GM12878 (cell line): ENCODE data around the gene C22orf42. TPM values are rescaled to one million over a fixed set of nuclear protein-coding genes. Genes with fewer than 3 reads are reported as not detected.

Experiments used
- ATAC-seq: fragments of 200-7000 bp; cut with Tn5 transposase; 3 replicates; pipeline ENCODE4 v1.9.1; 2020; ENCODE audit warnings: mild to moderate bottlenecking, moderate library complexity
- BruUV-seq: library from RNA; stranded (reverse); fragments of 400-500 nt; replicated peaks from 2 replicates; lab custom pipeline; 2021; lab: Mats Ljungman, UMichigan
- CTCF ChIA-PET: fragments of 300-600 bp; sonication (Branson Sonifier 250); formaldehyde crosslinking; extraction: SDS; loops from one replicate; lab custom pipeline; 2021; ENCODE audit warnings: inconsistent platforms; lab: Yijun Ruan, JAX
- POLR2A ChIA-PET: fragments of 350-600 bp; formaldehyde crosslinking; extraction: SDS; loops from one replicate; lab custom pipeline; 2021; ENCODE audit warnings: inconsistent platforms; lab: Charles Lee
- RAD21 ChIA-PET: fragments of 300-600 bp; sonication (Branson Sonifier 250); formaldehyde crosslinking; loops from one replicate; lab custom pipeline; 2023; ENCODE audit warnings: antibody characterized with exemption; ENCODE audit not compliant: unreplicated experiment; lab: Charles Lee
- SMC1A ChIA-PET: fragments of 300-600 bp; sonication (Branson Sonifier 250); formaldehyde crosslinking; loops from one replicate; lab custom pipeline; 2023; ENCODE audit not compliant: unreplicated experiment, uncharacterized antibody; lab: Charles Lee
- DNase-seq: peaks from one replicate; pipeline ENCODE4 v3.0.0-alpha.2; 2011; ENCODE audit warnings: low read depth, low spot score
- FAIRE-seq: peaks from 3 replicates; lab custom pipeline; 2011; peaks lifted over from hg19 to GRCh38; lab: Jason Lieb, UNC
- H2AFZ ChIP-seq: 2 replicates; pipeline ENCODE4 v1.6.0; 2011; ENCODE audit warnings: low read depth, low read length, control low read depth; ENCODE audit not compliant: control insufficient read depth
- H3K27ac ChIP-seq: 2 replicates; pipeline ENCODE4 v1.5.1; 2011; ENCODE audit warnings: control low read depth; ENCODE audit not compliant: control insufficient read depth, insufficient read depth
- H3K27me3 ChIP-seq, 2 experiments: replicated peaks in 1 of 2; 2 replicates each; pipeline versions ENCODE4 v1.6.0 to v1.6.1; 2011; ENCODE audit warnings: low read length in 1 of 2; ENCODE audit not compliant: control insufficient read depth in 2 of 2, insufficient read depth in 2 of 2
- H3K36me3 ChIP-seq, 2 experiments: 2 replicates each; pipeline ENCODE4 v1.5.1; 2011; ENCODE audit warnings: low read length in 1 of 2; ENCODE audit not compliant: control insufficient read depth in 2 of 2, insufficient read depth in 2 of 2
- H3K4me1 ChIP-seq: 2 replicates; pipeline ENCODE4 v1.6.1; 2011; ENCODE audit warnings: mild to moderate bottlenecking, low read length, moderate library complexity, mixed read lengths; ENCODE audit not compliant: control insufficient read depth, insufficient read depth
- H3K4me2 ChIP-seq: 2 replicates; pipeline ENCODE4 v1.6.0; 2011; ENCODE audit warnings: control low read depth; ENCODE audit not compliant: control insufficient read depth, insufficient read depth
- H3K4me3 ChIP-seq: fragments of 200-600 bp; sonication (generic); 2 replicates; pipeline ENCODE4 v1.5.1; 2016
- H3K79me2 ChIP-seq: 2 replicates; pipeline ENCODE4 v1.6.0; 2011; ENCODE audit warnings: low read length; ENCODE audit not compliant: control insufficient read depth, insufficient read depth
- H3K9ac ChIP-seq: 2 replicates; pipeline ENCODE4 v1.8.0; 2011; ENCODE audit warnings: low read length, control low read depth, mixed read lengths; ENCODE audit not compliant: control insufficient read depth, insufficient read depth
- H3K9me3 ChIP-seq: replicated peaks from 3 replicates; pipeline ENCODE4 v1.5.1; 2011; ENCODE audit warnings: mild to moderate bottlenecking, low read length; ENCODE audit not compliant: control insufficient read depth, insufficient read depth
- H4K20me1 ChIP-seq: 2 replicates; pipeline ENCODE4 v1.6.0; 2011; ENCODE audit not compliant: control insufficient read depth, insufficient read depth
- HCFC1 ChIP-seq: fragments of 150-350 bp; IDR thresholded peaks from 2 replicates; pipeline ENCODE4 v1.6.1; 2014; ENCODE audit warnings: low read length
- IRF5 ChIP-seq: fragments of 450-650 bp; IDR thresholded peaks from 2 replicates; pipeline ENCODE4 v1.6.1; 2017; ENCODE audit warnings: borderline replicate concordance
- WGBS: methylation state at CpG from one replicate; pipeline ENCODE4 v1.1.6; 2016; ENCODE audit warnings: low lambda C conversion rate; ENCODE audit not compliant: insufficient replicate concordance, insufficient coverage; ENCODE audit errors: missing lambda C conversion rate; 5-methylcytosine and 5-hydroxymethylcytosine counted together
- in situ Hi-C: fragments of 300-500 bp; cut with MboI; formaldehyde crosslinking; loops from 9 replicates; pipeline ENCODE4 v1.14.3; 2018; ENCODE audit warnings: mixed read lengths
- intact Hi-C: fragments of 100-400 bp; cut with micrococcal nuclease; formaldehyde crosslinking; loops from one replicate; pipeline ENCODE4 v1.14.2; 2022; ENCODE audit not compliant: unreplicated experiment
- polyA plus RNA-seq, 11 experiments: library from polyadenylated mRNA; depleted of rRNA in 4 of 11; unstranded in 6 of 11; stranded (reverse) in 5 of 11; fragments of >200 nt; fragmentation: Nextera tagmentation in 4 of 11; fragmentation: Illumina TruSeq in 1 of 11; extraction: Ambion mirVana in 4 of 11; extraction: Trizol in 1 of 11; gene quantifications; 1 replicate in 1 of 11; 2 replicates in 10 of 11; pipeline versions ENCODE4 v1.2.1 to v1.2.3, GENCODE V29; 2011 to 2016; ENCODE audit warnings: inconsistent platforms in 2 of 11, missing spikeins in 2 of 11, low read depth in 1 of 11
- total RNA-seq, 4 experiments: library from RNA; depleted of rRNA in 3 of 4; stranded (reverse); fragments of >200 nt in 3 of 4; fragmentation: Illumina TruSeq in 1 of 4; extraction: Trizol in 1 of 4; gene quantifications; 2 replicates each; pipeline versions ENCODE4 v1.2.1 to v1.2.3, GENCODE V29; 2013 to 2021

Gene C22orf42
- total and polyA plus RNA-seq, 10 of the 15 experiments (the other 5 are each of a cell fraction or from before 2014, with no cell fraction given) = not detected

GRCh38 chr22:32205974-32206773, 47.1 kb upstream of the C22orf42 start:
- ChIA-PET POLR2A (no interaction called here), SMC1A (no interaction called here), RAD21 (no interaction called here), CTCF (no interaction called here)
- TF ChIP-seq HCFC1 = no peak
- no peak for TF ChIP-seq IRF5
- FAIRE-seq (no peak), ATAC-seq (no peak), DNase-seq (no peak)
- no peaks in the 10 kb centered on the region for H3K4me1 ChIP-seq
- no peak overlapping the region for H3K27ac ChIP-seq
- no peaks in the 10 kb centered on the region for H3K79me2 ChIP-seq
- no peak overlapping the region for H3K4me3 ChIP-seq
- no peak overlapping the region for H2AFZ ChIP-seq
- WGBS = 37% methylated on average over 24 of the region's 30 CpGs
- in situ Hi-C loops = no loop called here
- no peak overlapping the region for H3K4me2 ChIP-seq
- peaks cover 0 to 4% of the 10 kb centered on the region in 2 experiments; a peak in 2 of 4 replicates for H3K27me3 ChIP-seq
- H3K36me3 ChIP-seq = no peaks in the 10 kb centered on the region
- H3K9me3 ChIP-seq = no peaks in the 10 kb centered on the region
- H3K9ac ChIP-seq = no peak overlapping the region
- no peaks in the 10 kb centered on the region for H4K20me1 ChIP-seq
- intact Hi-C loops = loop anchor here (5.0 to 10.0 kb wide), 2 partner anchors 101 to 229 kb away; no protein-coding TSS in a partner anchor
- BruUV-seq = no TSS peak
